ENCODE measurements around the gene PGBD4. TPM values are rescaled to one million over a fixed set of nuclear protein-coding genes. Genes with fewer than 3 reads are reported as not detected.

The PGBD4 gene
- total and polyA plus RNA-seq, 2 experiments from 2014 or later: 0.75 to 1.7 TPM

DNA sequence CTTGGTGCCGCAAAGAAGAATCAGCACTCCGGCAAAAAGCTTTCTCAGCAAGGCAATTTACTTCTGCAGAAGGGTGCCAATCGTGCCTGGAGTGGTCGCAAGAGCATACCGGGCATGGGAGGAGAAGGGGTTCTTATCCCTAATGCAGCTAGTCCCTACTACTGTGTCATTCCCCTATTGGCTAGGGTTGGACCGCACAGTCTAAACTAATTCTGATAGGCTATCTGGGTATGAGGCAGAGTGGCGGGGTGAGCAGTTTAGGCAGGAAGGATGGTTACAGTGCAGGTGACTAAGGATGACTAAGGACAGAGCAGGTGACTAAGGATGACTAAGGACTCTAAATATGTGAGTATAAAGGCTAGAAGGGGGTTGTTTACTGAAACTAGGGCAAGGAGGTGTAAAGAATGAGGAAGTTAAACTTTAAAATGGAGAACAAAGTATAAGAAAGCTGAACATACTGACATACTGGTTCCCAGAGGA, 52.9 kb downstream of the PGBD4 start:
- no peak overlapping the region for H3K9ac ChIP-seq
- no peaks in the 10 kb centered on the region for H3K9me2 ChIP-seq (ENCODE audit: insufficient read depth)
- in situ Hi-C loops (cut with MboI): no loop called here
- H3K79me2 ChIP-seq (ENCODE audit: insufficient read depth): peaks cover 4% of the 10 kb centered on the region; the same call in 1 of the 2 replicates
- no peak overlapping the region for H3K27ac ChIP-seq
- peak; percentile 35 for DNase-seq
- H2AFZ ChIP-seq: no peak overlapping the region
- no peaks in the 10 kb centered on the region for H4K20me1 ChIP-seq (ENCODE audit: insufficient read depth)
- H3K36me3 ChIP-seq (ENCODE audit: low read depth): peaks cover 58% of the 10 kb centered on the region
- H3K27me3 ChIP-seq (replicated peaks; ENCODE audit: insufficient read depth): no peaks in the 10 kb centered on the region
- no peak overlapping the region for H3K4me2 ChIP-seq (ENCODE audit: unreplicated experiment)
- H3K9me3 ChIP-seq (ENCODE audit: low read depth): no peaks in the 10 kb centered on the region
- no peak overlapping the region for H3K4me3 ChIP-seq
- H3F3A ChIP-seq (ENCODE audit: insufficient read depth): peaks cover 15% of the 10 kb centered on the region
- WGBS, 2 experiments (ENCODE audit: low coverage in 1 of 2, low lambda C conversion rate in 2 of 2, missing lambda C conversion rate in 2 of 2): 96 to 97% methylated on average over 7 of the region's 7 CpGs
- TF ChIP-seq EZH2phosphoT487 (IDR thresholded peaks at IDR 0.05; ENCODE audit: insufficient read depth, low read depth) (no peak), EZH2 (IDR thresholded peaks at IDR 0.05; ENCODE audit: insufficient read depth, poor library complexity, severe bottlenecking) (no peak)
- no peaks in the 10 kb centered on the region for H3K4me1 ChIP-seq (ENCODE audit: insufficient read depth)

DNA sequence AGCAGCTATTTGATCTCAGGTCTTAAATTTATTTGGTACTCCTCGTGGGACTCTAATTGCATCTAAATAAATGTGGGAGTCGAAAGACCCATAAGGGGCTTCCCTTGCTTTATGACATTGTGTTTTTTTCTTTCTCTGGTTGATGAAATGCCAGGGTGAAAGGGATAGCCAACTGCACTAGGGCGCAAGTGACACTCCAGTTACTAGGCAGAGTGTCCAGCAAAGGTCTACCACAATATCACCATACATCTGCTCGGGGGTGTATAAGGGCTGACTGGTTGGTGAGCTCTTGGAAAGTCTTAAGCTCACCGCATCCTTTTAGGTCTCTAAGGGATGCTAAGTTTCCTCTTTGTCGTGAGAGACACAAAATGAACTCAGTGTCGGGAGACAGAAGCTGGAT, 54.0 kb downstream of the PGBD4 start:
- TF ChIP-seq EZH2phosphoT487 (IDR thresholded peaks at IDR 0.05; ENCODE audit: insufficient read depth, low read depth) (no peak), EZH2 (IDR thresholded peaks at IDR 0.05; ENCODE audit: insufficient read depth, poor library complexity, severe bottlenecking) (no peak)

More for the DNA sequence above, 54.0 kb downstream of the PGBD4 start:
- Histone ChIP-seq H3K79me2 (ENCODE audit: insufficient read depth) (peaks cover 12% of the 10 kb centered on the region), H3K4me2 (ENCODE audit: unreplicated experiment) (no peak overlapping the region), H3K4me3 (no peak overlapping the region), H3K9me3 (ENCODE audit: low read depth) (no peaks in the 10 kb centered on the region), H3K36me3 (ENCODE audit: low read depth) (peaks cover 59% of the 10 kb centered on the region), H3F3A (ENCODE audit: insufficient read depth) (peaks cover 15% of the 10 kb centered on the region), H3K4me1 (ENCODE audit: insufficient read depth) (no peaks in the 10 kb centered on the region), H3K9ac (no peak overlapping the region), H4K20me1 (ENCODE audit: insufficient read depth) (no peaks in the 10 kb centered on the region), H3K27ac (no peak overlapping the region), H2AFZ (no peak overlapping the region), H3K27me3 (replicated peaks; ENCODE audit: insufficient read depth) (no peaks in the 10 kb centered on the region), H3K9me2 (ENCODE audit: insufficient read depth) (no peaks in the 10 kb centered on the region)
- 97 to 99% methylated on average over 7 of the region's 7 CpGs for WGBS, 2 experiments (ENCODE audit: low coverage in 1 of 2, low lambda C conversion rate in 2 of 2, missing lambda C conversion rate in 2 of 2)
- in situ Hi-C loops (cut with MboI): no loop called here
- DNase-seq: no peak

Other genes with a start within 250 kb of the PGBD4 start
- gene CHRM5, start 133.6 kb upstream of the PGBD4 start, total RNA-seq (2014; rRNA removed; shearing (Covaris generic)): 0.43 TPM in 1 of 2 replicates, not detected in the other
- 0.05 TPM in 1 of 2 replicates, not detected in the other for gene CHRM5, start 133.6 kb upstream of the PGBD4 start, polyA plus RNA-seq (2016; fragmentation: Nextera tagmentation; extraction: Ambion mirVana)
- 27.0 and 34.3 TPM in 2 replicates for gene AVEN, start 62.9 kb upstream of the PGBD4 start, total RNA-seq (2014; rRNA removed; shearing (Covaris generic))
- 18.2 and 18.8 TPM in 2 replicates for gene AVEN, start 62.9 kb upstream of the PGBD4 start, polyA plus RNA-seq (2016; fragmentation: Nextera tagmentation; extraction: Ambion mirVana)
- 29.6 and 52.6 TPM in 2 replicates for gene EMC7, start 221 bp upstream of the PGBD4 start, total RNA-seq (2014; rRNA removed; shearing (Covaris generic))
- gene EMC7, start 221 bp upstream of the PGBD4 start, polyA plus RNA-seq (2016; fragmentation: Nextera tagmentation; extraction: Ambion mirVana): 229 and 236 TPM in 2 replicates
- 39.3 and 50.8 TPM in 2 replicates for gene KATNBL1, start 108.0 kb downstream of the PGBD4 start, total RNA-seq (2014; rRNA removed; shearing (Covaris generic))
- gene KATNBL1, start 108.0 kb downstream of the PGBD4 start, polyA plus RNA-seq (2016; fragmentation: Nextera tagmentation; extraction: Ambion mirVana): 51.9 and 57.1 TPM in 2 replicates
- gene EMC4, start 122.9 kb downstream of the PGBD4 start, total RNA-seq (2014; rRNA removed; shearing (Covaris generic)): 131 and 154 TPM in 2 replicates
- gene EMC4, start 122.9 kb downstream of the PGBD4 start, polyA plus RNA-seq (2016; fragmentation: Nextera tagmentation; extraction: Ambion mirVana): 210 and 215 TPM in 2 replicates
- gene SLC12A6, start 235.7 kb downstream of the PGBD4 start, total RNA-seq (2014; rRNA removed; shearing (Covaris generic)): 19.2 TPM in 2 replicates
- 4.3 and 4.8 TPM in 2 replicates for gene SLC12A6, start 235.7 kb downstream of the PGBD4 start, polyA plus RNA-seq (2016; fragmentation: Nextera tagmentation; extraction: Ambion mirVana)
- 208 and 255 TPM in 2 replicates for gene NOP10, start 241.1 kb downstream of the PGBD4 start, total RNA-seq (2014; rRNA removed; shearing (Covaris generic))
- gene NOP10, start 241.1 kb downstream of the PGBD4 start, polyA plus RNA-seq (2016; fragmentation: Nextera tagmentation; extraction: Ambion mirVana): 425 and 426 TPM in 2 replicates
- gene NUTM1, start 241.2 kb downstream of the PGBD4 start, total RNA-seq (2014; rRNA removed; shearing (Covaris generic)): not detected in 2 replicates
- gene NUTM1, start 241.2 kb downstream of the PGBD4 start, polyA plus RNA-seq (2016; fragmentation: Nextera tagmentation; extraction: Ambion mirVana): not detected in 2 replicates

Measured in GM23248 (cell line).